Dendritic cell treated with granulocyte-macrophage colony-stimulating factor and Interleukin-4, amounts not matched to agents 40 ng/mL and 50 ng/mL, for 4 days (primary cell): Measurements from ENCODE around the gene LRSAM1.
A peak's percentile ranks its signal among the peaks of the same experiment; 100 is the strongest.

ENCODE experiments used
- H3K27ac Mint-ChIP-seq: one replicate; pipeline ENCODE4 v1.8.0; 2022; ENCODE audit warnings: mild to moderate bottlenecking, mixed read lengths
- H3K27me3 Mint-ChIP-seq: one replicate; pipeline ENCODE4 v1.8.0; 2022; ENCODE audit warnings: mild to moderate bottlenecking, mixed read lengths
- H3K36me3 Mint-ChIP-seq: one replicate; pipeline ENCODE4 v1.8.0; 2022; ENCODE audit warnings: low read depth, mixed read lengths
- H3K4me1 Mint-ChIP-seq: one replicate; pipeline ENCODE4 v1.8.0; 2022; ENCODE audit warnings: low read depth, mixed read lengths
- H3K4me3 Mint-ChIP-seq: one replicate; pipeline ENCODE4 v1.8.0; 2022; ENCODE audit warnings: mild to moderate bottlenecking, moderate library complexity, mixed read lengths
- H3K9me3 Mint-ChIP-seq: one replicate; pipeline ENCODE4 v1.8.0; 2022; ENCODE audit warnings: mixed read lengths
- intact Hi-C: fragments of 100-400 bp; cut with micrococcal nuclease; formaldehyde crosslinking; loops from one replicate; pipeline ENCODE4 v1.15.0; 2022

The LRSAM1 gene

DNA sequence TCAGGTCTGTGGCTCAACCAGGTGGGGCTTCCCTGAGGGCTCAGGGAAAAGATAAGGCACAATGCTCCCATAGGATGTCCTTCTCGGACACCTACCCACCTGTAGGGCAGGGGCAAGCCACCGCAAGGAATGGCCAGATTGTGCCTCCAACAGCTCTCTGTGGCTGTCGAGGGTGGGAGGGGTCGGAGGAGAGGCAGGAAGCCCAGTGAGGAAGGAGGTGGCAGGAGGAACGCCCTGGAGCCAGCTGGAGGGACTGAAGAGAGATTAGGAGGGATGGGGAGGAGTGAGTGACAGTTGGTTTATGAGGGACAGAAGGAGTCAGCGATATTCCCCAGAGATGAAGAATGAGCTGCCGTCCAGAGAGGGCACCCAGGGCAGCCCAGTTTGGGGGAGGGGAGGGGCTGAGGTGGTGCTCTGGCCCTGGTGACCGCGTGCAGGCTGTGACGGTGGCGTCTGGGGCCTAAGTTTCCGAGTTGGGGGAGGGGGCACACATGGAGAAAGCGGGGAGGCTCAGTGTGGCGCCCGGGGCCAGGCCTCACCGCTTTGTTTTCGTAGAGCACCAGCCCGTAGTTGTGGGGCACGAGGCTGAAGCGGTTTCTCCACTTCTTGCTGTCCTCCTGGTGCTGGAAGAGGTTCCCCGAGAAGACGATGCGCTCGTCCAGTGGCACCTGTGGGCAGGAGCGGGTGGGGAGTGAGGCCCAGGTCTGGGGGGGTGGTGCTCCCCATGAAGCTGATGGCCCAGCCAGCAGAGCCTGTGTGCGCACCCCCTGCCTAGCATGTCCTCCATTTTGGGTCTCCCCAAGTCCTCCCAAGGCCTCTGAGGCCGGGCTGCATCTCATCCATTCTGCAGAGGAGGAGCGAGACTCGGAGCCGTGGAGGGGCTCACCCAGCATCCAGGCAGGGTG lies 75.6 kb downstream of the LRSAM1 start:
- peaks cover 100% of the 10 kb centered on the region for H3K36me3 Mint-ChIP-seq
- H3K27me3 Mint-ChIP-seq = no peaks in the 10 kb centered on the region
- no peak overlapping the region for H3K4me3 Mint-ChIP-seq
- H3K9me3 Mint-ChIP-seq = peaks cover 9% of the 10 kb centered on the region
- intact Hi-C loops = loop anchor here (5.0 to 10.0 kb wide), 2 partner anchors 55 to 208 kb away; partner anchors contain the start of gene TOR2A
- H3K27ac Mint-ChIP-seq = peak overlapping the region; percentile 56
- peaks cover 58% of the 10 kb centered on the region for H3K4me1 Mint-ChIP-seq

DNA sequence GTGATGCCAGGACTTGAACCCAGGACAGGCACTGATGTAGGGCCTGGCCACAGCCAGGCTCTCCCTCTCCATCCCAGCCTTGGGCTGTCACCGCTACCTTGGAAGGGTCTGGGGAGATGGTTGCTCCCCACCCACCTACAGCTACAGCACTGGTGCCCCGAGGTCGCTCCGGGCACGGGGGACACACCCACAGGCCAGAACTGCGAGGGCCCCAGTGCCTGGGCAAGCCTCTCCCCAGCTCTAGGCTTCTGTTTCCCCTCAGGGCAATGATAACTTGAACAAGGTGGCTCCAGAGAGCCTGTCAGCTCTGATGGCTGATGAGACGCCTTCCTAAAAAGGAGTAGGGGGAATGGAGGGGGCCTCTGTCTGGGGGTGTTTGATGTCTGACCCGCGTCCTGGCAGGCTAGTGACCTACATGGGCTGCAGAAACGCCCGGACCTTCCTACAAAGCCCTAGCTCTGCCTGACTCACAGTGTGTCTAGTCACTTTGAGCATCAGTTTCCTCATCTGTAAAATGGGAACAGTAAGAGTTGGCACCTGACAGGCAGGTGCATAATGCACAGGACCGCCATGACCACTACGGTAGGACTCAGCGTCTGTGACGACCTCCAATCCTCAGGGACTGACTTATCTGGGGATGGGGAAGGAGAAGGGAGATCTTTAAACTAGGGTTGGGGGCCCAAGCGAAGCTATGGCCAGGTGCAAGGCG lies 76.4 kb downstream of the LRSAM1 start:
- H3K4me3 Mint-ChIP-seq = no peak overlapping the region

DNA sequence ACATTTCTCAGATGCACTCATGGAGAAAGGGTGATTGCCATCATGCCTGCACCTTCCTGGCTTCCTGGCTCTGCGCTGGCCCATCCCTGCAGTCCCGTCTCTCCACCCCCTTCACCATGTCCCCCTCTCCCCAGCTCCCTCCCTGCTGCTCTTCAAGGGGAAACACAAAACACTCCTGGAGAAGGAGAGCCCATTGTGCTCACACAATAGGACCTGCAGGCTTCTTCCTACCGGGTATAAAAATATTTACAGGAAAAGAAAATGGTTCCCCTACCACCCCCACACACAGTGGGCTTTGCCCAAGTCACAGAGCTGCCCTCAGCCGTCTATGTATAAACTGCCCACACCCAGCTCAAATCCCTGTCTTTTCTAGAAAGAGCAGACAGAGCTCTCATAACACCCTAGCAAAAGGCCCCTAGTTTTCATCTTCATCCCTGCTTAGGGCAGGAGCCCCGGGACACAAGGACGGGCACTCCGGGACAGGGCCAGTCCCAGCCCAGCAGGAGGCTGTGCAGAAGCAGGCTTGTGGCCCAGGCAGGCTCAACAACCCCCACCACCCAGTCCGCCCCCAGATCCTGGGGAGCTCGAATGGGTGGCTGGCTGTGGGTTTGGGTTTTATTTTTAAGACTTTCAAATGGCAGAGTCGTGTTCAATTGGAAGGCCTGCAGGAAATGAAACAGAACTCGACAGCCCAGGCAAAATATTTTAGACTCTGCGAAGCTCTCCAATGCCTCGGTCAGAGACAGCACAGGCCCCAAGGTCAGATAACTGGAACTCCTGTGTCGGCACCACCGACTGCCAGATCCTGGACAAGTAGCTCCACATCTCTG lies 77.3 kb downstream of the LRSAM1 start:
- no peaks in the 10 kb centered on the region for H3K27me3 Mint-ChIP-seq
- peak overlapping the region; percentile 17 for H3K27ac Mint-ChIP-seq
- intact Hi-C loops = loop anchor here (5.0 to 10.0 kb wide), 2 partner anchors 54 to 206 kb away; partner anchors contain the start of gene TOR2A
- H3K9me3 Mint-ChIP-seq = peaks cover 9% of the 10 kb centered on the region
- H3K36me3 Mint-ChIP-seq = peaks cover 100% of the 10 kb centered on the region
- H3K4me1 Mint-ChIP-seq = peaks cover 53% of the 10 kb centered on the region
- H3K4me3 Mint-ChIP-seq = no peak overlapping the region

More for the DNA sequence above, 76.4 kb downstream of the LRSAM1 start:
- Mint-ChIP-seq H3K27ac (peak overlapping the region; percentile 56), H3K4me1 (peaks cover 54% of the 10 kb centered on the region), H3K36me3 (peaks cover 100% of the 10 kb centered on the region), H3K9me3 (peaks cover 9% of the 10 kb centered on the region), H3K27me3 (no peaks in the 10 kb centered on the region)
- intact Hi-C loops = loop anchor here (5.0 to 10.0 kb wide), 2 partner anchors 55 to 207 kb away; partner anchors contain the start of gene TOR2A

DNA sequence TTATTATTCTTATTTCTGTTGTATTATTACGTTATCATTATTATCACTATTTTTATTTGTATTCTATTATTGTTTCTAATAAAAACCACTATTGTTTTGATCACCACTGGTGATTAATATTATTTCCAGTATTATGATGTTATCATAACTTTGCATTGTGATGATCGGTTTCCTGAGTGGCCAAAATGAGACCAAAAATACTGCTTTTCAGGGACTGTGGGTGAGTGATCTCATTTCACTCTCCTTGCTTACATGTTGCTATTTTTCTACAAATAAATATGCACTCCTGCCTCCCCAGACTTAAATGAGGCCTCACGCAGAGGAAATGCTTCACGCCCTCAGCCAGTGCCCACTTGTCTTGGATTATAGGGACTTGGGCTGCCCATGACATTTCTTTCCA lies 78.4 kb downstream of the LRSAM1 start:
- H3K27ac Mint-ChIP-seq = no peak overlapping the region
- intact Hi-C loops = loop anchor here (5.0 to 10.0 kb wide), 2 partner anchors 53 to 205 kb away; partner anchors contain the start of gene TOR2A

DNA sequence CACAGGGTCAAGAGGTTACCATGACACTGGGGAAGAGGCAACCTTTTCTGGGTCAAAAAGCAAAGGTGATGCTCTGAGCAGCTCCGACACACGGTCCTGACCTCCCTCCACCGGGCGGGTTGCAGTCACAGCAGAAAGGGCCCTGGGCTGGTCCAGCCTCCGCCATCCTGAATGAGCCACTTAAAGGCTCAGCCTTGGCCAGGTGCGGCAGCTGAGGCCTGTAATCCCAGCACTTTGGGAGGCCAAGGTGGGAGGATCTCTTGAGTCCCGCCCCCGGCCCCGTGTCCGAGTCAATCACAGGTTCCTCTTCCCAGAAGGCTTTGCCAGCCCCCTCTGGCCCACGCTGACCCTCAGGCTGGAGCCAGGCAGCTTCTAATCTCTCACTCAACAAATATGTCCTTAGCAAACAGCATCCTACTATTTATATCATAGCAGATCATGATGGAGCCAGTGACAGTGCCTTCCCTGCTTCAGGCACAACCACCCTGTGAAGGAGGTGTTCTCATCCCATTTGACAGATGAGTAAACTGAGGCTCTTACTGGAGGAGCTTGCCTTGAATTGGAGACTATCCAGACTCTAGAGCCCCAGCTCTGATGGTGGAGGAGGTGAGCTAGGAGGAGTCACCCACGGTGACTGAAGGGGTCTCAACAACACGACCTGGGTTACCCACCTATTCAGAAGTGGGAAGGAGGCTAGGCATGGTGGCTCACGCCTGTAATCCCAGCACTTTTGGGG lies 79.1 kb downstream of the LRSAM1 start:
- H3K27ac Mint-ChIP-seq = peak overlapping the region; percentile 25
- peaks cover 62% of the 10 kb centered on the region for H3K4me1 Mint-ChIP-seq
- no peak overlapping the region for H3K4me3 Mint-ChIP-seq
- H3K36me3 Mint-ChIP-seq = peaks cover 100% of the 10 kb centered on the region
- H3K27me3 Mint-ChIP-seq = no peaks in the 10 kb centered on the region
- intact Hi-C loops = no loop called here
- peaks cover 9% of the 10 kb centered on the region for H3K9me3 Mint-ChIP-seq

More for the DNA sequence above, 78.4 kb downstream of the LRSAM1 start:
- H3K4me1 Mint-ChIP-seq = peaks cover 60% of the 10 kb centered on the region
- H3K27me3 Mint-ChIP-seq = no peaks in the 10 kb centered on the region
- no peak overlapping the region for H3K4me3 Mint-ChIP-seq
- peaks cover 9% of the 10 kb centered on the region for H3K9me3 Mint-ChIP-seq
- H3K36me3 Mint-ChIP-seq = peaks cover 100% of the 10 kb centered on the region

DNA sequence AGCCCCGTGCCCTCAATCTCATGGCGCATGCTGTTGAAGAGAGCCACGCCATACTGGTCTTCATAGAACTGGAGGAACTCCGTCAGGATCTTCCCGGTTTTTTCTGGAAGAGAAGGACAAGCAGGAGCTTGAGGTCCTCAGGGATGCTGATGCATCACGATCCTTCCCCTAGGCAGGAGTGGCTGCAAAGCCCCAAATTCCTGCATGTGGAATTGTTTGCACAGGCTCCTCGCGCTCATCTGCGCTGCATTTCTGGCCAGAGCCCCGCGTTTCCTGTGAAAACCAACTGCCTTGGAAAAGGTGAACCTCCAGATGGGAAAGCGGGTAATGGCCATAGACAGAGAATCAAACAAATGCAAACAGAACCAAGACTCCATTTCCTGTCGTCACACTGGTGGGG lies 80.4 kb downstream of the LRSAM1 start:
- peaks cover 100% of the 10 kb centered on the region for H3K36me3 Mint-ChIP-seq

DNA sequence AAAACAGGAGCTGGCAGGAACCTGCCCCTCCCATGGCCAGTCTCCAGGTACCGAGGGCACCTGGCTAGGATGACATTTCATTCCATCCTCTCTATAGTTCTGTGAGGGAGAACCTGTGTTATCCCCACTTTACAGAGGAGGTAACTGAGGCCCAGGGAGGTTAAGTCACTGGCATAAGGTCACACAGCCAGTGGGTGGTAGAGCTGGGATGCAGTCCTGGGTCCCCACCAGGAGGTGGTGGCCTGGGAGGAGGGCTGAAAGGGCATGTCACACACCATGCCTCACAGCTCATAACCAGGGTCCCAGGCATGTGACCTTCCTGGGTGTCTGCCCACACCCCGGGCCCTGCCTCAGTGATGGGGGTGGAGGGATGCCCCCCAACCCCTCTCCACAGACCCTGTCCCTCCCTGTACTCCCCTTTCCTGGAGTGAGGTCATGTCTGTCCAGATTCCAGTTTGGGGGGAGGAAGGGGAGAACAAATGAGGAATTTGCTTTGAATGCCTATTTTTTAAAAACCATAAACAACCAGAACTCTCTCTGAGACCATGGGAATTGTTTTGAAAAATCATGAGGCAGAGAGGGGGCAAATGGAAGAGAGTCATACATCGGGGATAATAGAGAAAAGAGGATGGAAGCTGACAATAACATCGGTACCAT lies 83.1 kb downstream of the LRSAM1 start:
- Mint-ChIP-seq H3K27me3 (no peaks in the 10 kb centered on the region), H3K27ac (no peak overlapping the region), H3K9me3 (no peaks in the 10 kb centered on the region), H3K4me3 (no peak overlapping the region), H3K36me3 (peaks cover 100% of the 10 kb centered on the region), H3K4me1 (peaks cover 77% of the 10 kb centered on the region)
- intact Hi-C loops = no loop called here

More for the DNA sequence above, 80.4 kb downstream of the LRSAM1 start:
- intact Hi-C loops = no loop called here
- peaks cover 72% of the 10 kb centered on the region for H3K4me1 Mint-ChIP-seq
- no peak overlapping the region for H3K4me3 Mint-ChIP-seq
- peak overlapping the region; percentile 40 for H3K27ac Mint-ChIP-seq
- H3K27me3 Mint-ChIP-seq = no peaks in the 10 kb centered on the region
- H3K9me3 Mint-ChIP-seq = peaks cover 5% of the 10 kb centered on the region

DNA sequence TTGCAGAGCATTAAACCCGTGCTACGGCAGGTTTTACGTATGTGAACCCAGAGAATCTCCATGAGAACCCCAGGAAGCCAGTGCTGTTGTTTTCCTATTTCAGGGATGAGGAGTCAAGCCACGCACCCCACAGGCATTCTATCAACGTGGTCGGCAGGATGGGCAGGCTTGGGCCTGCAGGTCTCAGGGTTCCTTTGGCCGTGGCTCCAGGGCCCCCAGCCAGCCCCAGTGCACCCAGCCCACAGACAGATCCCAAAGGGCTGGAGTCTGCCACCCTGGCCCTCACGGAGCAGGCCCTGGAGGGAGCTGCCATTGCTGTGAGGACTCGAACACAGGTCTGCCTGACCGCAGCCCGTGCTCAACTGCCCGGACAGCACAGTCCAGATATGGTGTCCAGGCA lies 83.6 kb downstream of the LRSAM1 start:
- intact Hi-C loops = no loop called here
- no peak overlapping the region for H3K4me3 Mint-ChIP-seq
- H3K4me1 Mint-ChIP-seq = peaks cover 79% of the 10 kb centered on the region
- H3K9me3 Mint-ChIP-seq = no peaks in the 10 kb centered on the region
- no peak overlapping the region for H3K27ac Mint-ChIP-seq
- peaks cover 100% of the 10 kb centered on the region for H3K36me3 Mint-ChIP-seq
- no peaks in the 10 kb centered on the region for H3K27me3 Mint-ChIP-seq

DNA sequence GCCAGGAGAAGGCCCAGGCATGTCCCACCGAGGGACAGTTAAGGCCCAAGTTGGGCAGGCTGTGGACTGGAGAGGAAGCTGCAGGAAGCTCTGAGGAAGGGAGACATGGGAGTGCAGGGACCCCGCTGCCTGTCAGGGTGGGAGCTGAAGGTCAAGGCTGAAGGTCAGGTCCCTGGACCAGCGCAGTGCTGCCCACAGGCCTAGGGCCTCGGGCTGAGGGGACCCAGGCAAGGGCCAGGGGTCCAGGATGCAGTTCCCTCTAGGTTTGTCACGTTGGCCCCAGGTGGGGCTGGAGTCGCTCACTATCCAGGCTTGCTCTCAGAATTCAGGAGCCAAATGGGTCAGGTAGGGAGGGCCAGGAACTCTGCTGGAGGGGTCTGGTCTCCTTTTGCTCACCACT lies 84.1 kb downstream of the LRSAM1 start:
- peak overlapping the region; percentile 7 for H3K27ac Mint-ChIP-seq
- H3K4me1 Mint-ChIP-seq = peaks cover 79% of the 10 kb centered on the region
- no peak overlapping the region for H3K4me3 Mint-ChIP-seq
- intact Hi-C loops = no loop called here
- H3K27me3 Mint-ChIP-seq = no peaks in the 10 kb centered on the region
- no peaks in the 10 kb centered on the region for H3K9me3 Mint-ChIP-seq
- H3K36me3 Mint-ChIP-seq = peaks cover 100% of the 10 kb centered on the region

DNA sequence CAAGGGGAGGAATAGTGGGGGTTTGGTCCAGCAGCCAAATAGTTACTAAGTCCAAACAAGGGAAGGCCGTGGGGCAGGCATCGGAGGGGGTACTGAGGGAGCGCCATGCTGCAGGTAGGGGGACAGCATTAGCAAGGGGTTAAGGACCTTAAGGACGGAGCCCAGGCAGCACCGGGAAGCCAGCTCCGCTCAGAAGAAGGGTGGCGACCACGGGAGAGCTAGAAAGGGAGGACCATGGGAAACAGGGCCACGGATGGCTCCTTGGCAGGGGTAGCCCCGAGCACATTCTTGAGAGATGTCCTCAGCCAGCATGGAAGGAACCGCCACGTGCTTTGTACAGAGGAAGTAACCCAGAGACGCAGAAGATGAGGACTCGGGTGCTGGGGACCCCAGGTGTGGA lies 84.5 kb downstream of the LRSAM1 start:
- intact Hi-C loops = no loop called here
- Mint-ChIP-seq H3K27me3 (no peaks in the 10 kb centered on the region), H3K36me3 (peaks cover 100% of the 10 kb centered on the region), H3K4me1 (peaks cover 80% of the 10 kb centered on the region), H3K27ac (peak overlapping the region; percentile 7), H3K4me3 (no peak overlapping the region), H3K9me3 (no peaks in the 10 kb centered on the region)

DNA sequence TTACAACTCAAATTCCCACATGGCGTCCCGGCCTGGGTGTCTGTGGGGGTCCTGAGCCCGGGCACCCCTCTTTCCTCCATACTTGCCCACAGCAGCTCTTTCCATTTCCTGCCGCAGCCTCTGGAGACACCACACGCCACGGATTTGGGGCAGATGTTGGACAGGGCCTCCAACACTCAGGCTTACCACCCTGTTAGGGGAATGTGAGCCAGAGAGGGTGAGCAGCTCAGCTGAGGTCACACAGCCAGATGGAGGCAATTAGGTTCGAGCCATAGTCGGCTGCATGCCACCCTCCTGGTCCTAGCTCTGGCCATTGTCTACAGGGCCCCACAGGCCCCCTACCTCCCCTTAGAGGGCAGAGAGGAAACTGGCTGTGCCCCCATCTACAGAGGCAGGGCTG lies 85.2 kb downstream of the LRSAM1 start:
- intact Hi-C loops = no loop called here
- Mint-ChIP-seq H3K36me3 (peaks cover 100% of the 10 kb centered on the region), H3K4me3 (no peak overlapping the region), H3K4me1 (peaks cover 85% of the 10 kb centered on the region), H3K9me3 (no peaks in the 10 kb centered on the region), H3K27me3 (no peaks in the 10 kb centered on the region), H3K27ac (peak overlapping the region; percentile 3)

DNA sequence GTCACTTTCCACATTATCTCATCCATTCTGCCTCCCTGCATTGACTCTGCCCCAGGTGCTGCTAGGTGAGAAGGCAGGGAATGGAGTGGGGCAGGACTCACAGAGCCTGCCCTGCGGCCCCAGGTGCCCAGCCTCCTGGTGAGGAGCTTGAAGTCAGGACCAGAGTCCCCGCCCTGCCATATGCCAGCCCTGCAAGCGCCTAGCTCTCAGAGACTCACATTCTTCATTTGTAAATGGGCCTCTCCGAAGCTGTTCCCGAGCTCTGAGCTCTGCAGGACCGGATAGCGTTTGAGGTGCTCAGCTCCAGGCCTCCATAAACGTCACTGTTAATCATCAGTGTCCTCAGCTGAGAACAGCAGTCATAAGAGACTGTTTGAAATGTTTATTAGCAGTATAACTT lies 85.7 kb downstream of the LRSAM1 start:
- Mint-ChIP-seq H3K36me3 (peaks cover 100% of the 10 kb centered on the region), H3K27ac (peak overlapping the region; percentile 3), H3K4me1 (peaks cover 85% of the 10 kb centered on the region), H3K9me3 (no peaks in the 10 kb centered on the region), H3K27me3 (no peaks in the 10 kb centered on the region), H3K4me3 (no peak overlapping the region)
- intact Hi-C loops = no loop called here
